HG02870 (cell line): ENCODE data around the gene STAG2.
"Not testable (repeated sequence)": the region's sequence is repeated elsewhere in the genome, so short reads cannot be mapped to it uniquely, and the experiment has no call there.

Experiments used
- ATAC-seq: cut with Tn5 transposase; IDR thresholded peaks from one replicate; pipeline ENCODE4 v1.9.1; 2021; ENCODE audit warnings: mild to moderate bottlenecking, moderate library complexity; ENCODE audit not compliant: unreplicated experiment

The STAG2 gene

GRCh38 chrX:124030520-124030919 is 69.0 kb downstream of the STAG2 start:
- peak; percentile 83 for ATAC-seq

GRCh38 chrX:124033821-124034220 is 72.3 kb downstream of the STAG2 start:
- no peak for ATAC-seq

DNA sequence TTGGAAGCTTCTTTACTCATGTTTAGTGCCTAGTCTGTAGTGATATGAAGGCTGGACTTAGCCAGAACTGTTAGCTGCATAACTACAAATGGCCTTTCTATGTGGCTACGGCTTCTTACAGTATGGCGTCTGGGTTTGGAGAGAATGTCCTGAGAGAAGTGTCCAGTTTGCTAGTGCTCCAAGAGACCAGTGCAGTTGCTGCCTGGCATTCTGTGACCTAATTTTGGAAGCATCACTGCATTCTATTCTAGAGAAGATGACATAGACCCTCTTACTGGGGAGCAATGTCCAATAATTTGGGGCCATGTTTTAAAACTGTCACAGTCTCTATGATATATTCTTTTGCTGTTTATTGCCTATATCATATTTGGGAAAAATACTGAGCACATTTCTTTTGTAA is 74.2 kb downstream of the STAG2 start:
- ATAC-seq = no peak

- ATAC-seq = no peak
Measured at GRCh38 chrX:124042042-124042441, 80.5 kb downstream of the STAG2 start.

GRCh38 chrX:124045109-124045508 is 83.6 kb downstream of the STAG2 start:
- no peak for ATAC-seq

DNA sequence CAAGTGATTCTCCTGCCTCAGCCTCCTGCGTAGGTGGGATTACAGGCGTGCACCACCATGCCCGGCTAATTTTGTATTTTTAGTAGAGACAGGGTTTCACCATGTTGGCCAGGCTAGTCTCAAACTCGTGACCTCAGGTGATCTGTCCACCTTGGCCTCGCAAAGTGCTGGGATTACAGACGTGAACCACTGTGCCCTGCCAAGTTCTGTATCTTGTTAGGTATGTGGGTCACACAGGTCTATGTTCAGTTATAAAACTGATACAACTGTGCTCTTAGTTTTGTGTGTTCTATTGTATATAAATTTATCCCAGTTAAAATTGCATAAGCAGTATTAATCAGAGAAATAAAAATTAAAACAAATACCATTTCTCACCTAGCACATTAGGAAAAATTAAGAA is 122.9 kb downstream of the STAG2 start:
- ATAC-seq = not testable (repeated sequence)

DNA sequence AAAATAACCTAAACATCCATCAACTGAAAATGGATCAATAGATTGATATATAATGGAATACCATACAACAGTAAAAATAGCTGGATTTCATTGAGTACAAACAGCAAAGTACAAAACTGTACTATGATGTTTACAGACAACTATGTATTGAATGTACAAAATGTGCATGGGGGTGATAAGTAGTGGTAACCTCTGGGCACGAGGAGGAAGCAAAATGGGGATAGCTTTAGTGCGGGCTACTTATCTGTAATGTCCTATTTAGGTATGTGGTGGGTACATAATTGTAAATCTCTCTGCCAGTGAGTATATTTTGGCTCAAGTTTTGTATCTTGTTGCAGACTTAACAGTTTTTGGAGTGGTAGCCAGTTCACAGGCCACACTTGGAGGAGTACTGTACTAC is 123.6 kb downstream of the STAG2 start:
- ATAC-seq = no peak

- ATAC-seq = no peak
Measured at GRCh38 chrX:124086411-124086810, 124.9 kb downstream of the STAG2 start.

DNA sequence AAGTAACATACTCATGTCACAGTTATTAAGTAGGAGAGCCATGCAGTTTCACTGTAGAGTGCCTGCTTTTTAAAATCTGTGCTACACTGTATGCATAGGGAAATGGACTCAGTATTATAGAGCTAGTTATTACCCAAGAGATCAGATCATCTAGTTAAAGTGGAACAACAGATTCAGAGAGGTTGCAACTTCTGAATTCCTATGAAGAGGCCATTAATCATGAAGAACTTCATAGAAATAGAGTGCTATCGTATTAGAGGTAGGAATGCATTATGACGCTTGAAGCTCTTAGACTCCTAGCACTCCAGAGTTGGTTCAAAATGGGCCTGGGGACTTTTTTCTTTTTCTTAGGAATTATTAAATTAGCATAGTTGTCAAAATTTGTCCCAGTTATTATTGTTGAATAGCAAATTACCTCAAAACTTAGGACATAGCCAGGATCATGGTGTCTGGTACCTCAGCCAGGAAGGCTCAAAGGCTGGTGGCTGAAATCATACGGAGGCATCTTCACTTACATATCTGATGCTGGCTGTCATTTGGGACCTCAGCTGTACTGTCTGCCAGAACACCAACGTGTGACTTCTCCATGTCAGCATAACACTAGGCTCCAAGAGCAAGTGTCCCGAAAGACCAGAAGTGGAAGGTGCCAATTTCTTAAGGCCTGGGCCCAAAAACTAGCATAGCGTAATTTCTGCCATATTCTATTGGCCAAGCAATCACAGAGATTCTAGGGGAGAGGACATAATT is 125.7 kb downstream of the STAG2 start:
- ATAC-seq = no peak

GRCh38 chrX:124093222-124093621 is 131.7 kb downstream of the STAG2 start:
- no peak for ATAC-seq

DNA sequence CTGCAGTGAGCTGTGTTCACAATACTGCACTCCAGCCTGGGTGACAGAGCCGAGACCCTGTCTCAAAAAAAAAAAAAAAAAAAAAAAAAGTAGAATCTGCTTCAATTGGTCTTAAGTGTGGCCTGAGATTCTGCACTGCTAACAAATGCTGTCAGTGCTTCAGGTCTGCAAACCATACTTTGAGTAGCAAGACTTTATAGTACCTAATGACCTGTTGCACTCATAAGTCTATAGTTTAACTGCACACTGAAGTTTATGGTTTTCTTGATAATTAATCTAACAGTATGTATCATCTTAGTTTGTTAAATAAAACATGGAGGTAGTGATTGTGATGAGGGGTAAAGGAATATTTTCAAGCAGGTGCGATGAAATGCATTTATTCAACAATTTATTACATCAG is 135.6 kb downstream of the STAG2 start:
- ATAC-seq = no peak

DNA sequence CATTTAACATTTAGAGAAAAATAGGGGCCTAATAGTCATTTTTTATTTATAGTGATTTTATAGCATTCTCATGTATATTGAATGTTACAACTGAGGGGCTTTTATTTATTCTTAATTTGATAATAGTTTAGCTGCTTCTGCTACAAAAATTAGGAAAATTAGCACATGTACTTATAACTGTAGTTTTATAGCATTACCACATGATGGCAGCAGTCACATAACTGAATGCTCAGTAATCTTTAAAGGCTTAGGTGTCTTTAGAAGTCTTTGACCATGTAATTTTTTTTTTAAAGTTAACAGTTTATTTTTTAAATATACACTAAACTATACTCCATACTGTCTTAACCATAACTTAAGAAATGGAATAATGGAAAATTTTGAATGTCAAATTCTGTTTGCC is 136.6 kb downstream of the STAG2 start:
- ATAC-seq = peak; percentile 65

GRCh38 chrX:124103966-124104365 is 142.5 kb downstream of the STAG2 start:
- ATAC-seq = no peak

GRCh38 chrX:124104512-124104911 is 143.0 kb downstream of the STAG2 start:
- ATAC-seq = not testable (repeated sequence)

DNA sequence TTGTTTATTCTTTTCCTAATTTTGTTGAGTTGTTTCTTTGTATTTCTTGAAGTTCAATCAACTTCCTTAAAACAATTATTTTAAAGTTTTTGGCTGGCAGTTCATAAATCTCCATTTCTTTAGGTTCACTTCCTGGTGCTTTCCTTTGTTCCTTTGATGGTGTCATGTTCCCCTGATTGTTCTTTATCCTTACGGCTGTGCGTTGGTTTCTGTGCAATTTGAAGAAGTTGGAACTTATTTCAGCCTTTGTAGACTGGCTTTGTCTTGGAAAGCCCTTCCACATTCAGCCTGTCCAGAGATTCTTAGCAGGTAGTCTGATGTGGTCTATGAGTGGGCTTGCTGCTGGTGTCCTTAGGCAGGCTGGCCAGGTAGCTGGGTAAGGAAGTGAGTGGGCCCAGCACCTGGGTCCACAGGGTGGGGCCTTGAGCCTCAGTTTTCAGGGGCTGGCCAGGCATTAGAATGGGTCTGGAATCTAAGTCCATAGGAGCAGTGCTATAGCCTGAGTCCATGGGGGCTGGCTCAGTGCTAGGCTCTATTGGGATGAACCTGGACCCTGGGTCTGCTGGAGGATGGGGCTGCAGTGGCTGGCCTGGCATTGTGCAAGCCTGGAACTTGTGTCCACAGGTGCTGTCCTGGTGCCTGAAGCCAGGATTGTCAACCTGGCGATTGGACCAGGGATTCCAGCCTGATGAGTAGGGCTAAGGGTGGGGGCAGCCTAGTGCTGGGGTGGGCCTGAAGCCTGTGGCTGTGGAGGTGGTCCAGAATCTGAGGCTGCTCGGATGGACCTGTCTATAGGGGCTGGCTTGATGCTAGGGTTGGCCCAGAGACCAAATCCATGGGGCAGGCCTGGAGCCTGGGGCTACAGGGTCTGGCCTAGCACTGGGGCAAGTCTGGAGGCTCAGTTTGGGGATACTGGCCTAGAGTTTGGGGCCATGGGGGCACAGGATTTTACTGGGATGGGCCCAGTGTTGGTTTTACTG is 152.4 kb downstream of the STAG2 start:
- no peak for ATAC-seq

GRCh38 chrX:124117325-124117724 is 155.8 kb downstream of the STAG2 start:
- ATAC-seq = no peak

DNA sequence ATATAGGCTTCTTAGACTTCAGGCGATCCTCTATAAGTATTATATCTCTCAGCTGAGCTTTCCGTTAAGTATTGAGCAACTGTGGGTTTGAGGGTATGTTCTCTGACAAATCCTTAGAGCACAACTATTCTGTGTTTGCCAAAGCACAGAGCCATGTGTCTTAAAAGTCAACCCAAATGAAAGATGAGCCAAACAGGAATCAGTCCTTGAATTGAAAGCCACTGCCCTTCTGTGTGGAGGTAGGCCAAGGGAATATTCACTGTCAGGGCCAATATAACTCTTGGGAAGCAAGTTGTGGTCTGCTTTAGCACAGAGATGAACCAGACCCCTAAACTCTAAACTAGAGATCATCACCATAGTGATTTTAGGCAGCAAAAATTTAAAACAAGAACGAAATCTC is 164.0 kb downstream of the STAG2 start:
- ATAC-seq = no peak

DNA sequence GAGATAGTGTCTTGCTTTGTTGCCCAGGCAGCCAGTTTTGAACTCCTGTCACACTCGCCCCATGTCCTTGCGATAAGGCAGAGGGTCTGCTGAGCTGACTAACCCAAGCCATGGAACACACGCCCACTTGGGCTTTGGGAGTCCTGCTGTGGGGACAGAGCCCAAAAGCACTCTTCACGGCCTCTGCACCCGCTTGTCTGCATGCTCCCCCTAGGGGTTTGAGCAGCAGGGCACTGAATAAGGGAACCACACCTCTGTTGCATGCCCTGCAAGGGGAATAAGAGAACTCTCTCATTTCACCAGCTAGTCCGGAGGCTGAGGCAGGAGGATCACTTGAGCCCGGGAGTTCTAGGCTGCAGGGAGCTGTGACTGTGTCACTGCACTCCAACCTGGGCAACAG is 166.0 kb downstream of the STAG2 start:
- ATAC-seq = no peak

- not testable (repeated sequence) for ATAC-seq
Measured at GRCh38 chrX:124132437-124132836, 170.9 kb downstream of the STAG2 start.

- no peak for ATAC-seq
Measured at GRCh38 chrX:124145749-124146148, 184.2 kb downstream of the STAG2 start.

- no peak for ATAC-seq
Measured at GRCh38 chrX:124151195-124151594, 189.7 kb downstream of the STAG2 start.
